GM18526 (cell line): Measurements from ENCODE around the gene OR51G1.
"Not testable (repeated sequence)": the region's sequence is repeated elsewhere in the genome, so short reads cannot be mapped to it uniquely, and the experiment has no call there.

Experiments
- POLR2A ChIP-seq: IDR thresholded peaks from 3 replicates; pipeline ENCODE4 v1.6.1; 2011; ENCODE audit not compliant: insufficient read length; ENCODE audit errors: extremely low read depth

OR51G1 gene, protein sequence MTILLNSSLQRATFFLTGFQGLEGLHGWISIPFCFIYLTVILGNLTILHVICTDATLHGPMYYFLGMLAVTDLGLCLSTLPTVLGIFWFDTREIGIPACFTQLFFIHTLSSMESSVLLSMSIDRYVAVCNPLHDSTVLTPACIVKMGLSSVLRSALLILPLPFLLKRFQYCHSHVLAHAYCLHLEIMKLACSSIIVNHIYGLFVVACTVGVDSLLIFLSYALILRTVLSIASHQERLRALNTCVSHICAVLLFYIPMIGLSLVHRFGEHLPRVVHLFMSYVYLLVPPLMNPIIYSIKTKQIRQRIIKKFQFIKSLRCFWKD

DNA sequence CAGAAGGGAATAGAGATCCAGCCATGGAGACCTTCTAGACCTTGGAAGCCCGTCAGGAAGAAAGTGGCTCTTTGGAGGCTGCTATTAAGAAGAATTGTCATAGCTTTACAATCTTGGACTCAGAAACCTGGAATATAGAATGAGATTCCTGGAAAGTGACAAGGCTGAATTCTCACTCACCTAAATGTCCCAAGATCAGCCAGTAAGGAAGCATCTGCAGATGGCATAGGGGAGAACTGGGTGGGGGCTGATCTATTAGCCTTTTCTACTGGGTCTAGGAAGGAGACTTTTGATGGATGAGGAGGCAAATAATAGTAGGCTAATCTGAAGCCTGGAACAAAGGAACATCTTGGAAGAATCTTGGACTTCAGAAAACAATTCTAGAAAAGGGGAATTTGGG is at the start of gene OR51G1:
TSS of gene OR51G1 (minus strand) at position 101 of the 400 bp plus-strand sequence. CDS start at position 101, 0 bp downstream.
- TF ChIP-seq POLR2A: no peak

DNA sequence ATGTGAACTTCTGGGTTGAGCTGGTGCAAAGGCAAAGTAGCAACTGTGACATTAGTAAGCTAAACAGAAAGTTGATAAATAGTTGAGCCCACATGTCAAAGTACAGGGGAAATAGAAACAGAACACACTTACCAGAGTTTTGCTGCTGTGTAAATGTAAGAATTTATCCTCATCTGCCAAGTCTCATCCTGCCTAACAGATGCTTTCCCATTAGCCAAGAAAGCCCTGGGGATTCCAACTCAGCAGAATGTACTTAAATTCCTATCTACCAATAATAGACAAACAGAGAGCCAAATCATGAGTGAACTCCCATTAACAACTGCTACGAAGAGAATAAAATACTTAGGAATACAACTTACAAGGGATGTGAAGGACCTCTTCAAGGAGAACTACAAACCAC is 38.7 kb upstream of the OR51G1 start:
- TF ChIP-seq POLR2A: no peak

DNA sequence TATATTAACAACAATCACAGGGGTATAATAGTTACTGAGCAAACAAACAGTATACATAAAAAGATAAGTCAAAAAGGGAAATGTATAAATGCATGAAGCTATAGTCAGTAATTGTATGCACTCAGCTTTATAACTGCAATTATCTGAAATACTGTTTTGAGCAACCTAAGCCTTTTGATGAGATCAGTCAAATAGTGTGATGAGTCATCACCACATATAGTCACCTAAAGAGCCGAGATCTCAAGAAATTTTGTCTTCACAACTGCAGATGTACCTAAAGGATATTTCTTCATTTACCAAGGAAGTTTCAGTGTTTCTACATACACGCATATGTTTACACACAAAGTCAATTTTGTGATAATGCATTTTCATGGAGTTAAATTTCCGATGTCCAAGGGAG is 36.7 kb upstream of the OR51G1 start:
- no peak for TF ChIP-seq POLR2A

DNA sequence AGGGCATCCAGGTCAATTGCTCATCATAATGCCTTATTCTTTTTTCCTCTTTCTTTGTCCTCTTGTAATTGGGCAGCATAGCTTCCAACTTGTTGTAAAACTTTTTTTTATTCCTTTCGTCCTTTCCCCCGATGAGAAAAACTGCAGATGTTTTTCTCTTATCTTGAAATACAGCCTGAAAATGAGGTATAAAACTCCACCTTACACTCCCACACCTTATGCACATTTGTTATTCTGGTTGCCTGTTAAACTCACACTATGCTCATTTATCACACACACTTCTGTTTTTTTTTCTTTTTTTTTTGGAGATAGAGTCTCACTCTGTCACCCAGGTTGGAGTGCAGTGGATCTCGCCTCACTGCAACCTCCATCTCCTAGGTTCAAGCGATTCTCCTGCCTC is 33.3 kb upstream of the OR51G1 start:
- TF ChIP-seq POLR2A: no peak

DNA sequence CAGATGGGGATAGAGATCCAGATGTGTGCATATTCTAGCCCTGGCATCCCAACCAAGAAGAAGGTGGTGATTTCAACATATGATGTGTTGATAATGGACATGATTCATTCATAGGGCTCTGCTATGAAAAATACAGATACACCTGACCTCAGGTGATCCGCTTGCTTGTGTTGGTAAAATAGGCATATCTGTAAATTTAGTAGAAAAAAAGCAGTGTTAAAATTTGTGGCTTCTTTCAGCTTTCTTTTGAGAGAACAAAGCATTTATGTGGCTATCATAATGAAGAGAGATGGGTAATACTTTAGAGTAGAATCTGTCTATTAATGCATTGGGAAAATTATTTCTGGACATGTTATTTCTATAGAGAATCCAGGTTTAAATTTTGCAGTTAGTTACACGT is 31.5 kb upstream of the OR51G1 start, which contains the start of gene OR51A2:
TSS of gene OR51A2 (minus strand) at position 101 of the 400 bp plus-strand sequence. CDS start at position 101, 0 bp downstream.
- not testable (repeated sequence) for TF ChIP-seq POLR2A

DNA sequence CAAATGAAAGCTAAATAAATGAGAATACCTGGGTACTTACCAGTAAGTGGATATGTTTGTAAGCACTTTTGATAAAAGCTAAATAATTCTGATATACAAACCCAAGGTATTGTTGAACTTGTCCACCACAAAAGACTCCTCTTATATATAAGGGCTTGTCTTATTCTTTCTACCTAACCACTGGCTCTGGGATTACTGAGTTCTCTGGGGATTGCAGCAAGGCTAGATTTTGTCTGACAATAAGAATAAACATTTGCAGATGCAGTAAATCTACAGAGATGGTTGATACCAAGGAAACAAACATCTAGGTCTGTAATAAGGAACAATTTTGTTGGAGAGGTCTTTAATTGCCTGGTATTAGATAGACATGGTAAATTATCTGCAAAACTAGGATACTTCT is 23.4 kb upstream of the OR51G1 start, which contains the start of gene OR51A4:
TSS of gene OR51A4 (minus strand) at position 101 of the 400 bp plus-strand sequence. CDS start 505 bp downstream, outside the sequence.
- no peak for TF ChIP-seq POLR2A

DNA sequence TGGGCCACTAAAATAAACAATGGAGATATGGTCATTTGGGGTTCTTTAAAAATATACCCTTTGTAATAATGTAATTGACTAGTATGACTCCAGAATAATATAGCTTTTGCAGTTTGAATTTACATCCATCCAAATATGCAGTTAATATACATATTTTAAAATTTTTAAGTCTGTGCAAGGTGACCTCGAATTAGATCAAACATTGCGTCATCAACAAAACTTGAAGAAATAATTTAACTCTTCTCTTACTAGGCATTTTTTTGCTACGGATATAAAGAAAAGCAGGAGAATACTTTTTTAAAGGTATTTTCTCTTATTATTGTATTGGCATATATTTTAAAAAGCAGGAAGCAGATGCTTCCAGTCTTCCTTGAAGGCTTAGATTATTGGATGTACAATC is 12.6 kb upstream of the OR51G1 start:
- no peak for TF ChIP-seq POLR2A

DNA sequence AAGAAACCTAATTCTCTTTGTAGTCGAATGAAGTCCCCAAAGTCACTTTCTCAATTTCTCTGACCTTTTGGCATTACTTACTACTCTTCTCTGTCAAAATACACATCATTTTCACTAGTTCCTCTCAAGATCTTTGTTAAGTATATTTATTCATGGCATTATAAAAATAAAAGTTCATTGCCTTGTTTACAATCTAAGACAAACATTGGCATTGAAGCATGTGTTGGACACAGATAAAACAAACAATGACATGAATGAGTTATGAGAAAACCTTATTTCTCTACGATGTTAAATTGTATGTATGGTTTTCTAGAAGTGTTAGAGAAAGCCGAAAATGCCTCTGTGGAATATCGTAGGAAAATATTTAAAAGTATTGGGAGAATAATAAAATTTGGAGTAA is 8.6 kb upstream of the OR51G1 start:
- TF ChIP-seq POLR2A: no peak

DNA sequence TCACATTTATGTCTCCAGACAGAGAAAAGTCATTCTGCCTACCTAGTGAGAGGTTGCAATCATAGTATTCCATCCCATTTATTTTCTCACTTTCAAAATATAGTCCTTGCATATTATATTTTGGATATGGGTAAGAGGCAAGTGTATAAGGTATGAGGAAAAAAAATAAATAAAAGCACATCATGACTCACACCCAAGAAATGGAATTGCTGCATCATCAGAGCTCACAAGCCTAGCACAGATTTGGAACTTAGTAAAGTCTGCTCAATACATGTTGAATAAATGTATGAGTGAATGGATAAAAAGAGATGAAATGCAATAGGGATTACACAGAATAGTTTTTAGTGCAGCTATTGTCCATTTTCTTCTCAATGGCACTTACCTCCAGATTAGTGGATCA is 2.5 kb upstream of the OR51G1 start:
- TF ChIP-seq POLR2A: no peak

DNA sequence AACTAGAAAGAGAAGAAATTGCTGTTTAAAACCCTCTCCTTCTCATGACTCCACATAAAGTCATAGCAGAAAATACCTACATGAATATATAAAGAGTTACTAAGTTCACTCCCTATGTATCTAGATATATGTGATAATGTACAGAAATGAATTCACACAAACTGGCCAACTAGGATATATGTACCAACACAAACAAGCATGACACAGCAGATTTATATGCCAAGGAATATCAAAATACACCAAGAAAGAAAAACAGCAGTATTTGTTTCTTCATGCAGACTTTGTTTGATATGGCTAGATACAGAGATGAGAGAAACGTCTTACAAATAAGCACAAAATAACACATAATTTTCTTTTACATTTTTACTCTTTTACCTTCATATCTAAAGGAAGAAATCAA is 1.8 kb downstream of the OR51G1 start:
- no peak for TF ChIP-seq POLR2A

DNA sequence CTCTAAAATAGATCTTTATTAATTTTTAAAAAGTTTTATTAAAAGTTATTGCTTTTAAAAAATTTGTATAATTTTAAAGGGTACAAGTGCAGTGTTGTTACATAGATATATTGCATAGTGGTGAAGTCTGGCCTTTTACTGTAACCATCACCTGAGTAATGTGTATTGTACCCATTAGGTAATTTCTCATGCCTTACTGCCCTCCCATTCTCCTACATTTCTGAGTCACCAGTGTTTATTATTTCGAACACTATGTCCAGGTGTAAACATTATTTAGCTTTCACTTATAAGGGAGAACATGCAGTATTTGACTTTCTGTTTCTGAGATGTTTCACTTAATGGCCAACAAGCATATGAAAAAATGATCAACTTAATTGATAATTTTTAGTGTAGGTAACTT is 2.3 kb downstream of the OR51G1 start:
- TF ChIP-seq POLR2A: no peak

DNA sequence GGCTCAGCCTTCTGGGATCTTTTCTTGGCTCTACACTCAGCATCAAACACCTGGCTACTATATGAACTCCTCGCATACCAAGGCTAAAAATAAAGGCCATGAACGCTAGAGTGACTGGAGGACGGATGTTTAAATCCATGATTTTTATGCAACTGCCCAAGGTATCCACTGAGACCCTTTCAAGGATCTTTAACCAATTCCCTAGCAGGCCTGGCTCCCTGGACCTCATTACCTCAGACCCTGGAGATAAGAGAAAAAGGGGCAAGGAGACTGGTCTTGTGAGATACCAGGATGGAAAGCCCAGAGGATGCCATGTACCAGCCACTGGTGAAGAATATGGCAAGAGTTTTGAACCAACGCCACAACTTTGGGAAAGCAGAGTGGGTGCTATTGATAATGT is 4.9 kb downstream of the OR51G1 start, which contains the start of gene OR51G2:
TSS of gene OR51G2 (minus strand) at position 101 of the 400 bp plus-strand sequence. CDS start 3,687 bp downstream, outside the sequence.
- no peak for TF ChIP-seq POLR2A

DNA sequence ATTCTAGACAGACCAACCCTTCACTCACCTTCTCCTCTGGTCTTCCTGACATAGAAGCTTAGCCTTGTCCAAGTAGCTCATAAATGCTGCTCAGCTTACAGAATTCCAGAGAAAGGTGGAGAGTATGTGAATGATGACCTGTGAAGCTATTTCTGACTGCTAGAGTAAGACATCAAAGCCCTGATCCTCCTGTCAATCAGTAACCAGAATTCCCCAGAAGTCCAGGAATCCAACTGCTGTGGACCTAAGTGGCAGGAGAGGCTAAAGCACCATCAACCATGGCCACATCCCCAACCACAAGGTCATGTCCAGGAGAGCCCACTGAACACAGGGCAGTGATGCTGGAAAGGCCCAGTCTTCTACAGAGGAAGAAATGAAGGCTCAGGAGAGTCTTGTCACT is 7.6 kb downstream of the OR51G1 start:
- no peak for TF ChIP-seq POLR2A

DNA sequence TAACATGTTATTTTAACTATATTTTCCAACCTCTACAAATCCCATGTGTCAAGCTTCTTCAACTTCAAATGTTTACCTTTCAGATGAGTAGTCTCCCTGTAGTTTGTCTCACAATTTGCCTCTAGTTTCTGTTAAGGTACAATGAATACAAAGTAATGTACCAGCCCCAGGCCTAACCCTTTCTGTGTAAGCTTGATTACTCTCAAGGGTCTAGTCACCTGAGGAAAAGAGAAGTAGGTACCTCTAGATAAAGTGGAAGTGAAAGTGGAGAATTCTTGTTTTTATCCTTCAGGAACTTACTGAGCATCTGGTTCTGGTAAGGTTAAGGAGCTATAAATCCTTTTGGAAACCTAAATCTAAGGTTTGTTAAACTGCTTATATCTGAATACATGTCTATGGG is 20.7 kb downstream of the OR51G1 start, which contains the start of gene OR51A7:
TSS of gene OR51A7 (plus strand) at position 300 of the 400 bp plus-strand sequence. CDS start 3,587 bp downstream, outside the sequence.
- TF ChIP-seq POLR2A: no peak

DNA sequence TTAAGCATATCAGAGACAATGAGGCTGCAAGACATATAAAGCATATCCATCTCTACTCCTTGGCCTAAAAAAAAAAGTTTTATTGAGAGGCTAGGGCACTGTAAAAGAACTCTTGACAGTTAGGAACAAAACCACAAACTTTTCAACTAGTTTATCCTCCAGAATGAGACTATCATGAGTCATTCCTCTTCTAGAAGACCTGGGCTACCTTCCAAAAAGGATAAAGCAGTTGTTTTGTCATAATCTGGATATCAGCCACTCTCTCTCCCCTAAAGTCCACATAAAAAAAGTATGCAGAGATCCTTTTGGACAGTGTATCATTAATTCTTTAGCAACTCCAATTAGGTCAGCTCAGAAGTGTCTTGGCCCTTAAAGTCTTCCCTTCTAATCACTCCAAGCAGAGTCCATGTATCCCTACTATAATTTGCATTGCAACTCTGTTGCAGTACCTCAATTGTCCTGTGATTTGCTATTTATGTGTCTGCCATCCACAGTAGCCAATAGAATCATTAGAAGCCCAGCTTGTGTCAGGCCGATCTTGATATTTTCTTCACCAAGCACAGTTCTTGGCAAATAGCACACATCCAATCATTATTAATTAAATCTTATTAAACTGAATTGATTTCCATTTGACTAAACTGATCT is 32.0 kb downstream of the OR51G1 start:
- TF ChIP-seq POLR2A: no peak

DNA sequence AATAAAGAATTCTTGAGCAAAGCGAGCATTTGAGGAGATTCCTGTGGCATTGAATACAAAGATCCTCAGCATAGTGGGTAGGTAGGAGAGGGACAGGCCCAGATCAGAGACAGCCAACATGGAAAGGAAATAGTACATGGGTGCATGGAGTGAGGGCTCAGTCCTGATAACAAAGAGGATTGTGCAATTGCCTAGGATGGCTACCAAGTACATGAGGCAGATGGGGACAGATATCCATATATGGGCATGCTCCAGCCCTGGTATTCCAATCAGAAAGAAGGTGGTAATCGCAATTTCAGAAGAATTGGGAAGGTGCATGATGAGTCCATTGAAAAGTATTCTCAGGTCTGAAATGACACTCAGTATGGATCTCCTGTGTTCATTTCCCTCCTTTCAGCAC is 33.9 kb downstream of the OR51G1 start:
- TF ChIP-seq POLR2A: no peak
